ENCODE measurements around the gene IL11. TPM values are rescaled to one million over a fixed set of nuclear protein-coding genes. Genes with fewer than 3 reads are reported as not detected.

IL11 gene
- total and polyA plus RNA-seq, 2 of the 13 experiments (the other 11 are each of a cell fraction or from before 2014, with no cell fraction given): 2.5 to 2.9 TPM

GRCh38 chr19:55348317-55349034 is 21.8 kb downstream of the IL11 start:
- WGBS (ENCODE audit: low lambda C conversion rate): 85% methylated on average over 22 of the region's 22 CpGs
- Histone ChIP-seq H3K4me2 (ENCODE audit: low read depth, low read length) (no peak overlapping the region), H3K27me3 (ENCODE audit: control insufficient read depth in 1 of 2, insufficient read depth in 2 of 2, low read length in 2 of 2) (peaks cover 6 to 21% of the 10 kb centered on the region in 2 experiments), H3K4me3 (replicated peaks in 1 of 3; ENCODE audit: insufficient read depth in 1 of 3, low read depth in 2 of 3, low read length in 3 of 3) (no peak overlapping the region), H2AFZ (ENCODE audit: low read length) (no peak overlapping the region), H3K9ac (ENCODE audit: insufficient read depth, low read depth, low read length) (no peak overlapping the region), H3K36me3 (replicated peaks in 1 of 2; ENCODE audit: control insufficient read depth in 1 of 2, insufficient read depth in 2 of 2, low read length in 2 of 2) (peaks cover 0 to 2% of the 10 kb centered on the region in 2 experiments; a peak in 2 of 5 replicates), H4K20me1 (ENCODE audit: insufficient read depth, low read length) (no peaks in the 10 kb centered on the region), H3K79me2 (ENCODE audit: insufficient read depth, low read length) (no peaks in the 10 kb centered on the region), H3K4me1 (ENCODE audit: insufficient read depth, low read length) (peaks cover 15% of the 10 kb centered on the region), H3K27ac (ENCODE audit: extremely low read length, insufficient read depth, low read length) (no peak overlapping the region), H3K9me3 (ENCODE audit: low read length) (no peaks in the 10 kb centered on the region)
- TF ChIP-seq ZNF841 (CRISPR knock-in tag; IDR thresholded peaks at IDR 0.05; ENCODE audit: borderline replicate concordance) (no peak), PRMT3 (CRISPR knock-in tag; IDR thresholded peaks at IDR 0.05; ENCODE audit: borderline replicate concordance, low read depth) (no peak), TBX3 (IDR thresholded peaks at IDR 0.05; ENCODE audit: borderline replicate concordance) (no peak), ZBTB7B (CRISPR knock-in tag; IDR thresholded peaks at IDR 0.05) (no peak), ZNF383 (CRISPR knock-in tag; IDR thresholded peaks at IDR 0.05; ENCODE audit: borderline replicate concordance) (no peak), EP300 (IDR thresholded peaks at IDR 0.05; ENCODE audit: low read depth in 2 of 2, low read length in 2 of 2) (no peak), EP300 (CRISPR knock-in tag; IDR thresholded peaks at IDR 0.05; ENCODE audit: borderline replicate concordance) (no peak), MLXIP (CRISPR knock-in tag; IDR thresholded peaks at IDR 0.05; ENCODE audit: borderline replicate concordance) (no peak), EED (CRISPR knock-in tag; IDR thresholded peaks at IDR 0.05) (no peak), SNRNP70 (IDR thresholded peaks at IDR 0.05; ENCODE audit: low read depth, low read length) (no peak), ZNF326 (CRISPR knock-in tag; IDR thresholded peaks at IDR 0.05; ENCODE audit: borderline replicate concordance) (no peak), ZNF567 (CRISPR knock-in tag; IDR thresholded peaks at IDR 0.05; ENCODE audit: borderline replicate concordance) (no peak), SIN3A (IDR thresholded peaks at IDR 0.05; ENCODE audit: borderline replicate concordance, low read depth, low read length) (no peak), SYNCRIP (IDR thresholded peaks at IDR 0.05; ENCODE audit: insufficient read depth, low read depth, low read length) (no peak), BORCS8-MEF2B (CRISPR knock-in tag; IDR thresholded peaks at IDR 0.05) (no peak)
- ATAC-seq (no peak), FAIRE-seq (no peak), DNase-seq (ENCODE audit: low spot score) (no peak)
- ChIA-PET POLR2A (interaction anchor here (0.6 to 1.9 kb wide), 2 partner anchors 9 to 16 kb away, joined by 4 to 6 read pairs; partner anchors contain the start of gene KMT5C), CTCF (ENCODE audit: low intra/inter-chr PET ratio, low total read pairs) (no interaction called here)
- intact Hi-C loops (cut with micrococcal nuclease; ENCODE audit: unreplicated experiment) (no loop called here), in situ Hi-C loops (cut with HindIII; ENCODE audit: extremely low pct_ligation_motif_present, low pct_unique_long_range_greater_than_20kb) (no loop called here)
- BruUV-seq (replicated peaks): no TSS peak
